Ovary (tissue), 9 donors: ENCODE measurements around the gene EIF5A. TPM values are rescaled to one million over a fixed set of nuclear protein-coding genes. Genes with fewer than 3 reads are reported as not detected.

Source experiments
- DNase-seq, 5 donors: peaks; one replicate each; pipeline ENCODE4 v3.0.0-alpha.2; 2019 to 2020
- H3K27ac ChIP-seq, 2 donors: fragments of 200-600 bp; one replicate each; pipeline versions ENCODE4 v1.5.1 to v1.8.0; 2019 to 2022
- H3K27me3 ChIP-seq: fragments of 200-600 bp; one replicate; pipeline ENCODE4 v1.8.0; 2022
- H3K36me3 ChIP-seq: fragments of 200-600 bp; sonication (generic); one replicate; pipeline ENCODE4 v1.5.1; 2019
- H3K4me1 ChIP-seq: one replicate; pipeline ENCODE4 v1.8.1; 2013; ENCODE audit warnings: mild to moderate bottlenecking, moderate library complexity; ENCODE audit not compliant: insufficient read depth
- H3K4me3 ChIP-seq: fragments of 200-600 bp; sonication (generic); one replicate; pipeline ENCODE4 v1.5.1; 2017
- H3K9me3 ChIP-seq, 2 donors: fragments of 200-600 bp in 1 of 2; sonication (generic) in 1 of 2; one replicate each; pipeline versions ENCODE4 v1.5.1 to v1.8.1; 2013 to 2019; ENCODE audit warnings: mild to moderate bottlenecking in 1 of 2, moderate library complexity in 1 of 2
- CTCF ChIP-seq, 3 donors: fragments of 450-650 bp in 2 of 3; fragments of 200-600 bp in 1 of 3; IDR thresholded peaks; one replicate each; pipeline versions ENCODE4 v1.5.1 to v1.8.0; 2016 to 2022; ENCODE audit warnings: antibody characterized with exemption in 3 of 3, mild to moderate bottlenecking in 1 of 3
- EP300 ChIP-seq: sonication (generic); formaldehyde crosslinking; IDR thresholded peaks from one replicate; pipeline ENCODE4 v1.6.1; 2017; ENCODE audit warnings: antibody characterized with exemption
- POLR2A ChIP-seq: fragments of 450-650 bp; IDR thresholded peaks from one replicate; pipeline ENCODE4 v1.6.1; 2017; ENCODE audit warnings: antibody characterized with exemption, mild to moderate bottlenecking, moderate library complexity
- WGBS, 3 donors: extraction: QIAGEN DNeasy Blood & Tissue Kit in 1 of 3; methylation state at CpG; one replicate each; pipeline versions ENCODE4 v1.1.5 to v1.1.7; 2013 to 2017; 5-methylcytosine and 5-hydroxymethylcytosine counted together
- intact Hi-C, 4 donors: fragments of 100-400 bp; cut with DNase I; formaldehyde crosslinking; loops; one replicate each; pipeline versions ENCODE4 v1.11.0 to v1.15.1; 2022 to 2023
- polyA plus RNA-seq, 2 donors: library from polyadenylated mRNA; stranded (reverse); fragments of 200-250 nt in 1 of 2; fragments of 350-450 nt in 1 of 2; fragmentation: Illumina TruSeq in 1 of 2; extraction: RNeasy Lipid Tissue Mini Kit (QIAGEN cat#74804) in 1 of 2; gene quantifications; one replicate each; pipeline ENCODE4 v1.2.3, GENCODE V29; 2013 to 2014
- total RNA-seq, 7 donors: library from RNA; depleted of rRNA in 2 of 7; stranded (reverse); fragments of >200 nt in 2 of 7; fragmentation: NEBNext Ultra II Directional in 3 of 7; extraction: Animal tissue kit (Norgen Biotek cat#: 25700) in 3 of 7; gene quantifications; one replicate each; pipeline versions ENCODE4 v1.1.0 to v1.2.4, GENCODE V29; 2016 to 2023
- donor health status: DM: no; HTN: no; CAD: no; lungs with moderate emphysema.
- donor health status: DM: no; HTN: no; CAD: no.
- donor health status: Bipolar disorder and iron deficiency.
- donor health status: DM: yes; HTN: yes; CAD: no.
- donor health status: DM: no; HTN: no; CAD: no.
- donor health status: DM: yes; HTN: yes; CAD: no.

EIF5A gene
- total and polyA plus RNA-seq, 9 donors = 55.9 to 302 (median 229) TPM

GRCh38 chr17:7322520-7323194, 15.2 kb downstream of the EIF5A start:
- no peaks in the 10 kb centered on the region for H3K9me3 ChIP-seq
- WGBS, 3 donors = 87 to 89% (median 89%) methylated on average over 22 of the region's 22 CpGs
- H3K4me3 ChIP-seq = no peak overlapping the region
- H3K36me3 ChIP-seq = no peaks in the 10 kb centered on the region
- no peaks in the 10 kb centered on the region for H3K27me3 ChIP-seq
- intact Hi-C loops = no loop called here
- H3K27ac ChIP-seq = no peak overlapping the region
- TF ChIP-seq CTCF (IDR thresholded peaks at IDR 0.05) (no peak), POLR2A (no peak), EP300 (no peak)
- peak in 1 of 5 donors; percentile 18 for DNase-seq
- no peaks in the 10 kb centered on the region for H3K4me1 ChIP-seq

- intact Hi-C loops = no loop called here
Observed at GRCh38 chr17:7323731-7324437, 16.5 kb downstream of the EIF5A start.

GRCh38 chr17:7324438-7324779, 17.0 kb downstream of the EIF5A start:
- H3K4me1 ChIP-seq = peaks cover 1% of the 10 kb centered on the region
- intact Hi-C loops = no loop called here
- H3K4me3 ChIP-seq = no peak overlapping the region
- no peaks in the 10 kb centered on the region for H3K9me3 ChIP-seq
- TF ChIP-seq EP300 (no peak), CTCF (IDR thresholded peaks at IDR 0.05) (no peak), POLR2A (no peak)
- 84 to 89% (median 87%) methylated on average over 3 of the region's 3 CpGs for WGBS, 3 donors
- no peaks in the 10 kb centered on the region for H3K27me3 ChIP-seq
- H3K27ac ChIP-seq = no peak overlapping the region
- H3K36me3 ChIP-seq = no peaks in the 10 kb centered on the region
- DNase-seq = peak in 1 of 5 donors; percentile 18

More at GRCh38 chr17:7323731-7324437, 16.5 kb downstream of the EIF5A start:
- Histone ChIP-seq H3K4me3 (no peak overlapping the region), H3K36me3 (no peaks in the 10 kb centered on the region), H3K4me1 (peaks cover 1% of the 10 kb centered on the region), H3K27me3 (no peaks in the 10 kb centered on the region), H3K9me3 (no peaks in the 10 kb centered on the region), H3K27ac (no peak overlapping the region)
- DNase-seq = peak in 2 of 5 donors; percentile 63 to 75
- TF ChIP-seq EP300 (no peak), CTCF (IDR thresholded peaks at IDR 0.05) (peak; percentile 30 to 57 (median 54))
- 58 to 63% (median 62%) methylated on average over 37 to 39 of the region's 39 CpGs for WGBS, 3 donors

GRCh38 chr17:7325031-7325528, 17.7 kb downstream of the EIF5A start:
- 86 to 91% (median 89%) methylated on average over 19 of the region's 19 CpGs for WGBS, 3 donors
- Histone ChIP-seq H3K4me3 (no peak overlapping the region), H3K36me3 (no peaks in the 10 kb centered on the region), H3K27ac (no peak overlapping the region), H3K27me3 (no peaks in the 10 kb centered on the region), H3K9me3 (no peaks in the 10 kb centered on the region), H3K4me1 (peaks cover 1% of the 10 kb centered on the region)
- peak in 2 of 5 donors; percentile 18 to 25 for DNase-seq
- intact Hi-C loops = no loop called here
- TF ChIP-seq POLR2A = no peak
- no peak for TF ChIP-seq CTCF (IDR thresholded peaks at IDR 0.05)
- TF ChIP-seq EP300 = no peak
